Coronary artery (tissue), 2 donors: ENCODE data around the gene RBM18.
A peak's percentile ranks its signal among the peaks of the same experiment; 100 is the strongest.

Source experiments
- DNase-seq: peaks from one replicate; pipeline ENCODE4 v3.0.0-alpha.2; 2017; ENCODE audit warnings: low spot score
- H3K27ac ChIP-seq, 2 donors: fragments of 200-600 bp; sonication (generic); one replicate each; pipeline ENCODE4 v1.5.1; 2016 to 2019
- H3K4me3 ChIP-seq: fragments of 200-600 bp; sonication (generic); 2 replicates; pipeline ENCODE4 v1.5.1; 2016; ENCODE audit warnings: mild to moderate bottlenecking, moderate library complexity
- CTCF ChIP-seq: fragments of 200-600 bp; sonication (generic); IDR thresholded peaks from one replicate; pipeline ENCODE4 v1.5.1; 2019; ENCODE audit warnings: antibody characterized with exemption

RBM18 gene

GRCh38 chr9:122223435-122223834, 41.2 kb downstream of the RBM18 start:
- H3K27ac ChIP-seq, result no peak overlapping the region
- no peak for TF ChIP-seq CTCF
- H3K4me3 ChIP-seq, result no peak overlapping the region
- no peak for DNase-seq

- DNase-seq, result no peak
- no peak overlapping the region for H3K4me3 ChIP-seq
- H3K27ac ChIP-seq, result no peak overlapping the region
- no peak for TF ChIP-seq CTCF
Measured at GRCh38 chr9:122222791-122223190, 41.8 kb downstream of the RBM18 start.

GRCh38 chr9:122221183-122221811, 43.3 kb downstream of the RBM18 start:
- DNase-seq, result peak; percentile 40
- H3K4me3 ChIP-seq, result no peak overlapping the region
- no peak overlapping the region for H3K27ac ChIP-seq
- TF ChIP-seq CTCF, result no peak

- TF ChIP-seq CTCF, result no peak
- Histone ChIP-seq H3K27ac (no peak overlapping the region), H3K4me3 (peak overlapping the region; percentile 56)
- DNase-seq, result no peak
Measured at GRCh38 chr9:122220673-122221182, 43.9 kb downstream of the RBM18 start.

GRCh38 chr9:122219856-122220672, 44.6 kb downstream of the RBM18 start:
- no peak for TF ChIP-seq CTCF
- peak overlapping the region; percentile 56 for H3K4me3 ChIP-seq
- DNase-seq, result peak; percentile 58

GRCh38 chr9:122218935-122219855, 45.4 kb downstream of the RBM18 start:
- Histone ChIP-seq H3K4me3 (peak overlapping the region; percentile 56), H3K27ac (no peak overlapping the region)
- TF ChIP-seq CTCF, result no peak
- DNase-seq, result peak; percentile 69

More at GRCh38 chr9:122219856-122220672, 44.6 kb downstream of the RBM18 start:
- no peak overlapping the region for H3K27ac ChIP-seq
